GM18951 (cell line): ENCODE results near the gene TKFC.

ENCODE experiments used
- POLR2A ChIP-seq: IDR thresholded peaks from 4 replicates; pipeline ENCODE4 v1.6.1; 2011; ENCODE audit warnings: mild to moderate bottlenecking; ENCODE audit not compliant: insufficient read length, insufficient read depth; ENCODE audit errors: extremely low read depth
- in situ Hi-C: fragments of 300-500 bp; cut with MboI; formaldehyde crosslinking; loops from one replicate; pipeline ENCODE4 v1.12.0; 2022; ENCODE audit warnings: low sequenced_read_pairs, mixed read lengths, inconsistent platforms; ENCODE audit not compliant: unreplicated experiment

The TKFC gene

GRCh38 chr11:61345170-61345610 is 12.2 kb downstream of the TKFC start:
- in situ Hi-C loops, result no loop called here
- TF ChIP-seq POLR2A, result no peak

- in situ Hi-C loops, result no loop called here
- TF ChIP-seq POLR2A, result no peak
Measured at GRCh38 chr11:61345954-61346843, 13.2 kb downstream of the TKFC start.

- no peak for TF ChIP-seq POLR2A
- in situ Hi-C loops, result no loop called here
Measured at GRCh38 chr11:61347916-61348461, 15.0 kb downstream of the TKFC start.

GRCh38 chr11:61349189-61349751 is 16.2 kb downstream of the TKFC start:
- TF ChIP-seq POLR2A, result no peak
- in situ Hi-C loops, result no loop called here

GRCh38 chr11:61349916-61350315 is 16.9 kb downstream of the TKFC start:
- no peak for TF ChIP-seq POLR2A

GRCh38 chr11:61350336-61350735 is 17.3 kb downstream of the TKFC start:
- in situ Hi-C loops, result no loop called here
- no peak for TF ChIP-seq POLR2A

More at GRCh38 chr11:61349916-61350315, 16.9 kb downstream of the TKFC start:
- in situ Hi-C loops, result no loop called here

GRCh38 chr11:61350803-61351202 is 17.8 kb downstream of the TKFC start:
- no peak for TF ChIP-seq POLR2A
- in situ Hi-C loops, result no loop called here

- TF ChIP-seq POLR2A, result no peak
- in situ Hi-C loops, result no loop called here
Measured at GRCh38 chr11:61352038-61352437, 19.0 kb downstream of the TKFC start.

GRCh38 chr11:61353131-61354067 is 20.4 kb downstream of the TKFC start:
- TF ChIP-seq POLR2A, result no peak
- in situ Hi-C loops, result no loop called here

GRCh38 chr11:61354208-61354607 is 21.2 kb downstream of the TKFC start:
- TF ChIP-seq POLR2A, result no peak

GRCh38 chr11:61356706-61357105 is 23.7 kb downstream of the TKFC start:
- in situ Hi-C loops, result no loop called here

More at GRCh38 chr11:61354208-61354607, 21.2 kb downstream of the TKFC start:
- in situ Hi-C loops, result no loop called here

GRCh38 chr11:61357233-61357893 is 24.3 kb downstream of the TKFC start:
- no peak for TF ChIP-seq POLR2A
- in situ Hi-C loops, result no loop called here

More at GRCh38 chr11:61356706-61357105, 23.7 kb downstream of the TKFC start:
- no peak for TF ChIP-seq POLR2A
